ENCODE results near the gene RPS15. TPM values are rescaled to one million over a fixed set of nuclear protein-coding genes. Genes with fewer than 3 reads are reported as not detected.

RPS15 gene
- total and polyA plus RNA-seq, 2 of the 13 experiments (the other 11 are each of a cell fraction or from before 2014, with no cell fraction given): 695 to 1,411 TPM

GRCh38 chr19:1402411-1403070 is 35.7 kb upstream of the RPS15 start (continued):
- TF ChIP-seq PRDM4 (CRISPR knock-in tag; IDR thresholded peaks at IDR 0.05; ENCODE audit: borderline replicate concordance) (no peak), ZNF616 (CRISPR knock-in tag; IDR thresholded peaks at IDR 0.05; ENCODE audit: low read depth) (no peak), LCORL (IDR thresholded peaks at IDR 0.05) (no peak), LCORL (CRISPR knock-in tag; IDR thresholded peaks at IDR 0.05) (0 out of 2 replicates have a peak, but pooled peaks have one; percentile 1), ZNF382 (CRISPR knock-in tag; IDR thresholded peaks at IDR 0.05; ENCODE audit: borderline replicate concordance) (no peak), NFYC (CRISPR knock-in tag; IDR thresholded peaks at IDR 0.05) (no peak), ZNF567 (CRISPR knock-in tag; IDR thresholded peaks at IDR 0.05; ENCODE audit: borderline replicate concordance) (no peak), POLR2A (IDR thresholded peaks at IDR 0.05; ENCODE audit: insufficient read depth in 1 of 2, low read depth in 2 of 2, low read length in 2 of 2) (no peak), BCLAF1 (IDR thresholded peaks at IDR 0.05) (no peak), TCF7L2 (IDR thresholded peaks at IDR 0.05; ENCODE audit: low read depth, low read length) (no peak), ZNF549 (CRISPR knock-in tag; IDR thresholded peaks at IDR 0.05) (no peak), ZNF205 (CRISPR knock-in tag; IDR thresholded peaks at IDR 0.05) (no peak), MED13 (CRISPR knock-in tag; IDR thresholded peaks at IDR 0.05) (no peak), UBTF (CRISPR knock-in tag; IDR thresholded peaks at IDR 0.05) (peak; percentile 28), SSRP1 (CRISPR knock-in tag; IDR thresholded peaks at IDR 0.05) (no peak), TEAD3 (CRISPR knock-in tag; optimal IDR thresholded peaks at IDR 0.05; ENCODE audit: borderline replicate concordance) (peak; percentile 20), PTBP1 (IDR thresholded peaks at IDR 0.05; ENCODE audit: low read depth, low read length, poor library complexity, severe bottlenecking) (no peak), RXRB (CRISPR knock-in tag; IDR thresholded peaks at IDR 0.05; ENCODE audit: borderline replicate concordance) (no peak), ZSCAN22 (CRISPR knock-in tag; IDR thresholded peaks at IDR 0.05) (no peak), GABPB1 (CRISPR knock-in tag; IDR thresholded peaks at IDR 0.05) (peak; percentile 20; the same call in 1 of the 2 replicates), ZNF101 (CRISPR knock-in tag; IDR thresholded peaks at IDR 0.05; ENCODE audit: borderline replicate concordance, low read depth) (no peak), FOXO4 (CRISPR knock-in tag; conservative IDR thresholded peaks at IDR 0.05) (no peak)
